GM19328 (cell line): ENCODE results near the gene SHOC2.

Experiments used
- ATAC-seq: cut with Tn5 transposase; IDR thresholded peaks from one replicate; pipeline ENCODE4 v1.9.1; 2021; ENCODE audit warnings: mild to moderate bottlenecking, moderate library complexity; ENCODE audit not compliant: unreplicated experiment

SHOC2 gene

GRCh38 chr10:110919349-110919931 is at the start of gene SHOC2:
SHOC2 (plus strand) TSS chr10:110919604; CDS start chr10:110964359, 44,755 bp downstream.
- ATAC-seq, result peak; percentile 8

DNA sequence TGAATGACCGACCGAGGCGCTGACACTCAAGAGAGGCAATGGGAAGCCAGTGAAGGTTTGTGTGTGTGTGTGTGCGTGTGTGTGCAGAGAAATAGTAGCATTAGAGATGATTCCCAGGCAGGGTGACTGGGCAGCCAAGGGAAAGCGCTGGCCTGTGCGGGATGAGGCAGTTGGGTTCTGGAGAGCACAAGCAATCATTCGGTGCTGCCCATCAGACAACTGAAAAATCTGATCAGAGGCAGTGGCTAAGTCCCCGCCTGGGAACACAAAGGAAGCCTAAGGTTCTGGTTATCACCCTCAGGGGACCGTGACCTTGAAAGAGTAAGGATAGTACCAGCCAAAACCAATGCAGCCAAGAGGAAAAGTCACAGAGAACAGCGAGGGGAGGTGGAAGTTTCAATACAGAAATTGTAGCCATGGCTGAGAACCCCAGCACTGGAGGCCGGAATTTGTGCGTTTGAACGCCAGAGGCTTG is 48.5 kb upstream of the SHOC2 start:
- no peak for ATAC-seq

DNA sequence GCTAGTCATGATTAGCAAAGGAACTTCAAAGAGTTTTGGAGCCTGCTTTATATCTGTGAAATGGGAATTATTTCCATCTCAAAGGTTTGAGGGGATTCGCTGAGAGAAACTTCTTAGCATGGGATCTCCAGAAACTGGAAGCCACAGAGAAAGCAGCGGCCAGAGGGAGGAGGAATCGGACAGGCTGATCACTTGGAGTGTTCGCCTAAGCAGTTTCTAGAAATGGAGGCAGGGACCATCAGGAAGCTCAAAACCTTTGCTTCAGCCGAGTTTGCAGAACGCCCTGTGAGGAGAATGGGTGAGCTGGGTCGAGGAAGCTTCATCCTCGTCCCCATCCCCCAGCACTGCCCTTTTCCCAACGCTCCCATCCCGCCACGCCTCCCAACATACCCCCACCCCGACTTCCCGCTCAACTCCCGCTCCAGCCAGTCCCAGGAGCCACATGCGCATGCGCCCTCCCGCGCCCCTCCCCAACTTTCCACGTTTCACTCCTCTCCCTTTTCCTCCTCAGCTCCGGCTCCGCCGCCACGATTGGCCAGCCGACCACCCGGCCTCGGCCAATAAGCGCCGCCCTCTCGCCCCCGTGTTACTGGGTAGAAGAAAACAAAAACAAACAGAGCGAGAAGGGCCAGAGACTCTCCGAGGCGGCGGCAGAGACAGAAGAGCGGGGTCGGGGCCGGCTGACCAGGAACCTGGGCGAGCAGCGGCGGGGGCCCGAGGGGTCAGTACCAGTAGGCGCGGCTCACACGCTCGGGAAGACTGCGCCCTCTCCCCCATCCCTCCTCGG is 47.9 kb upstream of the SHOC2 start, which contains the start of gene PDCD4:
TSS of gene PDCD4 (plus strand) at position 631 of the 787 bp plus-strand sequence. CDS start 4,100 bp downstream, outside the sequence.
- ATAC-seq, result peak; percentile 55

GRCh38 chr10:110872145-110872983 is 47.0 kb upstream of the SHOC2 start:
- peak; percentile 40 for ATAC-seq

GRCh38 chr10:110872984-110873923 is 46.1 kb upstream of the SHOC2 start:
- ATAC-seq, result no peak

DNA sequence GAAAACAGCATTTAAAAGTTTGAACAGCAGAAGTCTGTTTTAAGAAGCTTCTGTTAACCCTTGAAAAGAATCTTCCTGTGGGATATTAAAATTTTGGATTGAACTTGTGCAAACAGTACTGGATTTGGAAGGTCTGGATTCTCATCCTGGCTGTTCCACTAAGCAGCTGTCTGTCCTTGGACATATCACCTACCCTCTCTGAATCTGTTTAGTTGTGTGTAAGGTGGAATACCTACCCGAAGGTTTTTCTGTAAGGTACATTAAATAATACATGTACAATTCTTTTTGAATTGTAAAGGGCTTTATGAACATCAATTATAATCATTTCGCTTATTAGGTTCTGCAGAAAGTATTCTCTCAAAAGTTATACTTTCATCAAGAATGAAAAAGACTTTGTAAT is 45.5 kb upstream of the SHOC2 start:
- ATAC-seq, result no peak

DNA sequence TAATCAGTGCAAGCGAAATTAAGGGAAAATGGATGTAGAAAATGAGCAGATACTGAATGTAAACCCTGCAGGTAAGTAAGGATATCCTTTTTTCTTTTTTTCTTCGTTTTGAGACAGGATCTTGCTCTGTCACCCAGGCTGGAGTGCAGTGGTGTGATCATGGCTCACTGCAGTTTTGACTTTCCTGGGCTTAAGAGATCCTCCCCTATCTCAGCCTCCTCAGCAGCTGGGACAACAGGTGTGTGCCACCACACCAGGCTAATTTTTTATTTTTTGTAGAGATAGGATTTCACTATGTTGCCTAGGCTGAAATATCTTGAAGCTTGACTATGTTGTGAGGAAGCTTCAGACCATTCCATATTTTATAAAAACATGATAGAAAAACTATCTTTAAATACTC is 43.4 kb upstream of the SHOC2 start:
- ATAC-seq, result no peak

- no peak for ATAC-seq
Measured at GRCh38 chr10:110876788-110877187, 42.6 kb upstream of the SHOC2 start.

- no peak for ATAC-seq
Measured at GRCh38 chr10:110880012-110880411, 39.4 kb upstream of the SHOC2 start.

- no peak for ATAC-seq
Measured at GRCh38 chr10:110881247-110881646, 38.2 kb upstream of the SHOC2 start.

DNA sequence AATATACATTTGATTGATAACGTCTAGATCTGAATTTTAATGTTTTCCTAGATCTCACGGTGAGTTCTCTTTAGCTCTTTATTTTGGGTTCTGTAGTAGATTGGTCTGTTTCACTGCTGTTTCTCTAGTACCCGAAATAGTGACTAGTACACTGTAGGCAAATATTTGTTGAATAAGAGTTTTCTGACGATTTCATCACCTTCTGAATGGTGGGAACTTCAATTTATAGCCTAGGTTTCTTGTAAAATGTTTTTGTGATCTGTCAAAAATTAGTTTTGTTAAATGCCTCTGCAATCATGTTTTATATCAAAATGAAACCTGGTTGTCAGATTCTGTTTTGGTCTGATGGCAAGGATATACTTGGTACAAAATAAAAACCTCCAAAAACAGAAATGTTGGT is 37.5 kb upstream of the SHOC2 start:
- ATAC-seq, result no peak

DNA sequence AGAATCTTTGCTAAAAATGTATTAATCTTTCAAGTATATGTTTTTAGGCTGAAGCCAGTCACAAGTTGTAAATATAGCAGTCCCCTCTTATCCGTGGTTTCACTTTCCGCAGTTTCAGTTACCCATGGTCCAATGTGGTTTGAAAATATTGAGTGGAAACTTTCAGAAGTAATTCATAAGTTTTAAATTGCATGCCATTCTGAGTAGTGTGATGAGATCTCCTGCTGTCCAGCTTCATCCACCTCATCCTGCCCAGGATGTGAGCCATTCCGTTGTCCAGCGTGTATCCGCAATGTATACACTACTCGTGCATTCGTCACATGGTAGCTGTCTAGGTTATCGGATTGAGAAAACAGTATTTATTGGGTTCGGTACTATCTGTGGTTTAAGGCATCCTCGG is 35.5 kb upstream of the SHOC2 start:
- ATAC-seq, result no peak

- ATAC-seq, result no peak
Measured at GRCh38 chr10:110885932-110886674, 33.3 kb upstream of the SHOC2 start.

- ATAC-seq, result no peak
Measured at GRCh38 chr10:110887560-110887959, 31.8 kb upstream of the SHOC2 start.

DNA sequence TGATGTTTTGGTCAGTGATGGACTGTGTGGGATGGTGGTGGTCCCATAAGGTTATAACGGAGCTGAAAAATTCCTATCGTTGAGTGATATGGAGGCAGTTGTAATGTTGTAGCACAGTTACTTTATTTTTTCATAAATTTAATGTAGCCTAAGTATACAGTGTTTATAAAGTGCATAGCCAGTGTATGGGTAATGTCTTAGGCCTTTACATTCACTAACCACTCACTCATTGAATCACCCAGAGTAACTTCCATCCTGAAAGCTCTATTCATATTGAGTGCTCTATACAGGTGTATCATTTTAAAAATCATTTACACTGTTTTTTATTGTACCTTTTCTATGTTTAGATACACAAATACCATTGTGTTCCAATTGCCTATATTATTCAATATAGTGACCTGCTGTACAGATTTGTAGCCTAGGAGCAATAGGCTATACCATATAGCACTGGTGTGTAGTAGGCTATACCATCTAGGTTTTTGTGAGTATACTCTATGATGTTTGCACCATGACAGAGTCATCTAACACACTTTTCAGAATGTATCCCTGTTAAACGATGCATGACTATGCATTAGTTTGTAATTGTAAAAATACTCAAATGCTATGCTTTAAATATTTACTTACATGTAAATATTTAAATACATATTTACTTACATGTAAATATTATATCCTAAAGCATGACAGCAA is 26.7 kb upstream of the SHOC2 start:
- no peak for ATAC-seq

- no peak for ATAC-seq
Measured at GRCh38 chr10:110893559-110894179, 25.7 kb upstream of the SHOC2 start.

DNA sequence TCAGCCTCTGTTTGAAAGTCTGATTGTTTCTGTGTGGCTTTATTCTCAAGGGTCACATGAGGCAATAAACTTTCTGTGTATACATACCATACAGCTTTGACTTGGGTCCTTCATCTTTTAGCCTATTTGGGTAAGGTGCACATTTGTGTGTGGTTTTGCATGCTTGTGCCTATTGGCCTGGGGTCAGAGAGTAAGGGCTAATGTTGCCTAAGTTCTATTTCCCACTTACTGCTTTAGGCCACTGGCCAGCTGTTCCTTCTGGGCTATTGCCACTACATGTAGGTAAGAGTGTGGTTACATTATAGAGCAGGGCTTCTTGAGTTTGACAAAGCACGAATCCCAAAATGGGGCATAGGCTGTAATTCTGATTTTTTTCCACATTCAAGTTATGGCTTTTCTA is 22.2 kb upstream of the SHOC2 start:
- ATAC-seq, result no peak

DNA sequence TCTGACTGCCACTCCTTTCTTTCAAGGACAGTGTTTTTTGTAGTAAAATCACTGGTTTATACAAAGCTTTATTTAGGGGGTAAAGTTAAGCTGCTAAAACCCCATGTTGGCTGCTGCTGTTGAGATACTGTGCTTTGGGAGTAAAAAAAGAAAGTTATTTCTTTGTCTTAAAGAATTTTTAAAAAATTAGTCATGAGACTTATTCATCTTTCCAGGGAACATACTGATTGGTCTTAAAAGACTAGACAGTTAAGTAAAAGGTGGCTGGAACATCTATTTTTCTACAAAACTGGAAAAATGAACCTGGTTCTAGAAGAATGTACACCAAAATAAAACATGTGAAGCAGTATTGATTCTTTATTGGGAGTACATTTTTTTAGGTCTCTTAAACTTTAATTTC is 21.0 kb upstream of the SHOC2 start:
- ATAC-seq, result no peak

DNA sequence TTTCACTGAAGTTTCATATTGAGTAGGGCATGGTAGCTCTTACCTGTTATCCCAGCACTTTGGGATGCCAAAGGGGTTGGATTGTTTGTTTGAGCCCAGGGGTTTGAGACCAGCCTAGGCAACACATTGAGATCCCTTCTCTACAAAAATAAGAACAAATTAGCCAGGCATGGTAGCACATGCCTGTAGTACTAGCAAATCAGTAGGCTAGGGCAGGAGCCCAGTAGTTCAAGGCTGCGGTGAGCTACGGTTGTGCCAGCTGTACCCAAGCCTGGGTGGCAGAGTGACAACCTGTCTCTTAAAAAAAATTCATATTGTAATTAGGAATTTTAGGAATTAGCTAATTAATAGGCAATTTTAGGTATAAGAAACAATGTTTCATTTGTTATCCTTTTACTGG is 18.4 kb upstream of the SHOC2 start:
- no peak for ATAC-seq
